HG03135 (cell line): Measurements from ENCODE around the gene RIMOC1.
A peak's percentile ranks its signal among the peaks of the same experiment; 100 is the strongest.

Experiments
- ATAC-seq: cut with Tn5 transposase; IDR thresholded peaks from one replicate; pipeline ENCODE4 v1.9.1; 2021; ENCODE audit warnings: mild to moderate bottlenecking, moderate library complexity; ENCODE audit not compliant: unreplicated experiment

RIMOC1 gene, protein sequence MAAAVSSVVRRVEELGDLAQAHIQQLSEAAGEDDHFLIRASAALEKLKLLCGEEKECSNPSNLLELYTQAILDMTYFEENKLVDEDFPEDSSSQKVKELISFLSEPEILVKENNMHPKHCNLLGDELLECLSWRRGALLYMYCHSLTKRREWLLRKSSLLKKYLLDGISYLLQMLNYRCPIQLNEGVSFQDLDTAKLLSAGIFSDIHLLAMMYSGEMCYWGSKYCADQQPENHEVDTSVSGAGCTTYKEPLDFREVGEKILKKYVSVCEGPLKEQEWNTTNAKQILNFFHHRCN

DNA sequence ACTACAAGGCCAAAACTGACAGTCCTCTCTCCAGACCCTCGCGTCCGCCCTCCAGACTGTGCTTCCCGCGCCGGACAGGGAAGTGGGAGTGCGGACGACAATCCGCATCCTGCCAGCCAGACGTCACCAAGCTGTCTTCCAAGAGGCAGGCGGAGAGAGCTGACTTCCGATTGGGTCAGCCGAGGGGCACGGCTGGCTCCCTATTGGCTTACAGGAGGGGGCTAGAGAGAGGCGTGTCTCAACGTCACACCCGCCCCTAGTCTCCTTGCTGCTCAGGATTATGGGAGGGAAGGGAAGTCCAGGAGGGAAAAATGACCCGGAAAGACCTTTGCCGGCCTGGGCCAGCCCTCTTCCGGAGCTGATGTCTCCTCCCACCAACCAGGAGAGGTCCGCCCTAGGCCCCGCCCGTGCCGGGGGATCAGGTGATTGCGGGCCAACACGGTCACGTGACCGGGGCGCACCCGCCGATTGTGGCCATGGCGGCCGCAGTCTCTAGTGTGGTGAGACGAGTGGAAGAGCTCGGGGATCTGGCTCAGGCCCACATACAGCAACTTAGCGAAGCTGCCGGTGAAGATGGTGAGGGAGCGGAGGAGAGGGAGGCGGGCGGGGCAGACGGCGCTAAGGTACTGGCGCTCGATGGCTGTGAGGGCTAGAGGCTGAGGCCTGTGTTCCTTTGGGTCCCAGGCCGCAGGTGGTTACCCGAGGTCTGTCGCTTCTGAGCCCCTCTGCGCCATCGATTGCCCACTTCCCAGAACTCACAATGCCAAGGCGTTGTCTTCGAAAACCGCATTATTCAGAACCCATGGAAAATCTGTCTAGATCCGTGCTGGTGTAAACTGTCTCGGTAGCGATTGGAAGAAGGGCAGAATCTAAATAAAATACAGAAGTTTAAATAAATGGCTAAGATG lies at the start of gene RIMOC1:
Gene RIMOC1 (plus strand): TSS at position 453 of the 908 bp plus-strand sequence. CDS start 24 bp downstream, at position 477.
- ATAC-seq: peak; percentile 99

DNA sequence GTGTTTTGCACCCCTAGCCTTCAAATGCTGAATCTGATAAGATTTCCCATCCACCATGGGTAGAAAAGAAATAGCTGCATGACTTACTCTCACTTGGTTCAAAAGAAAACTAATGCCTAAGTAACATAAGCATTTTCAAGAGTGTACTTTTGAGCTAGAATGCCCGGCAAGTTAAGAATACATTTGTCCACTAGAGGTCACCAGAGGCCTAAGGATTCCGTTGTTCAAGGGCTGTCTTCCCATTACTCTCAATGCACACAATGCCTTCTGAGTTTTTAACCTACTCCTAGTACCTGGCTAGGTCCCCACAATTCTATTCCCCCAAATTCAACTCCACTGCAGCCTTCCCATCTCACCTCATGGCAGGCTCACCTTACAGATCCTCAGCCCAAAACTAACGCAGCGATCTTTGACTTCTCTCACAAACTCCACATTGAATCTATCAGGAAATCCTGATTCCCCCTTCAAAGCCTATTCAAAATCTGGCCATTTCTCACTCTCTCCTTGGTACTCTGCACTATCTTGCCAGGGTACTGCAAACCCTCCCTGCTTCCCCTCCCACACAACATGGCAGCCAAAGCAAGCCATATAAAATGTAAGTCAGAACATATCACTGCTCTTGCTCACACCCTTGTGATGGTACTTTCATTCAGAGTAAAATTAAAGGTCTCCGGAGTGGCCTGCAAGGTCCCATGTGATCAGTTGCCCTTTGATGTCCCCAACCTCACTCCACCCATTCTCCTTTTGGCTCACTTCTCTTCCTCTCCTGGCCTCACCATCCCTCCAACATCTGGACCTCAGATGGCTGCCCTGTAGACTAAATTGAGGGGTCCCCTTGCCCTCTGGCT lies 47.3 kb upstream of the RIMOC1 start:
- peak; percentile 81 for ATAC-seq

DNA sequence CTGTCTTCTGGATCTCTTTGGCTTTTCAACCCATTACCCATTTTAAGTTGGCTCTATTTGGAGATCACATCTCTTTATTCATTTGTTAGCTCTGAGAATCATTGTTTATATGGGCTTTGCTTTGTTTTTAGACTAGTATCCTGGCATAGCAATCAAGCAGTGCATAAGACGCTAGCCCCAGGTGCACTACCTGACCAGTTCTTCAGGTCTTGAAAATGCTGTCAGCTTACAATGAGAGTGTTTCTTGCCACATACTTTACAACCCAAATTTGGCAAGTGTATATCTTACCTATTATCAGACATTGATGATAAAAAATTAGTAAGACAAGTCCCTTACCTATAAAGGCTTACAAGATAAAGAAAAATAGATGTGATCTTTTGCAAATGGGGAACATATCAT lies 46.2 kb upstream of the RIMOC1 start:
- no peak for ATAC-seq

DNA sequence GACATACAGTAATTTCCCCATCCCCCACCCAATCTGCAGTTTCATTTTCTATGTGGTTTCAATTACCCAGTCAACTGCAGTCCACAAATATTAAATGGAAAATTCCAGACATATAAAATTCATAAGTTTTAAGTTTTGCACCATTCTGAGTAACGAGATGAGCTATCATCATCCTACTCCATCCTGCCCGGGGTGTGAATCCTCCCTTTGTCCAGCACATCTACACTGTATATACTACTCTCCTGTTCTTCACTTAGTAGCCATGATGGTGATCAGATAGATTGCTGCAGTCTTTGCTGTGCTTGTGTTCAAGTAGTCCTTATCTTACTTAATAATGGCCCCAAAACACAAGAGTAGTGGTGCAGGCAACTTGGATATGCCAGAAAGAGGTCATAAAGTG lies 45.3 kb upstream of the RIMOC1 start:
- ATAC-seq: no peak

DNA sequence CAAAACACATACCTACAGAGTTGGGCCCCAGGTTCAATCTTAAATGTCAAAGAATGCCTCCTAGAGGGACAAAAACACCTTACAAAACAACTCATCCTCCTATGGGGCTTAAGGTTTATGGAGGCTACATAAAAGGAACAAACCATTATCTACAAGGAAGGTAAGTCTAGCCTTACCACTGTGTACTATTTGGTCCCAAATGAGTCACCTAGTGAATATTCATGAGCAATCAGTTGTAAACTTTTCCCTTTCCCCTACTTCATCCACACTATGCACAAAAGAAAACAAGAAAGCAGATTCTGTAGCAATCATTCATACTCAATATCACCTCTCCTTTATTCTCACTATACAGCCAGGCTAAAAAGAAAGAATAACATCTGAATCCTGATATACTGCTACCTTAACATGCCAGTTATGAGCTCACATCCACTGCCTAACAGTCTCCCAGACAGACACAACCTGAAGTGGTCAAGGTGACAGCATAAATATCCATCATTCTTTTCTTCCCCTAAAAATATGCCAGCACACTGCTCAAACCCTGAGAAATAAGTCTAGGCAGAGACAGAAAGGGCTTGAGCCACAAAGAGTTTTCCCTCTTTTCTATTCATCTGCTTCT lies 40.2 kb upstream of the RIMOC1 start:
- ATAC-seq: peak; percentile 51

GRCh38 chr5:41869151-41869723 lies 34.9 kb upstream of the RIMOC1 start:
- ATAC-seq: no peak

DNA sequence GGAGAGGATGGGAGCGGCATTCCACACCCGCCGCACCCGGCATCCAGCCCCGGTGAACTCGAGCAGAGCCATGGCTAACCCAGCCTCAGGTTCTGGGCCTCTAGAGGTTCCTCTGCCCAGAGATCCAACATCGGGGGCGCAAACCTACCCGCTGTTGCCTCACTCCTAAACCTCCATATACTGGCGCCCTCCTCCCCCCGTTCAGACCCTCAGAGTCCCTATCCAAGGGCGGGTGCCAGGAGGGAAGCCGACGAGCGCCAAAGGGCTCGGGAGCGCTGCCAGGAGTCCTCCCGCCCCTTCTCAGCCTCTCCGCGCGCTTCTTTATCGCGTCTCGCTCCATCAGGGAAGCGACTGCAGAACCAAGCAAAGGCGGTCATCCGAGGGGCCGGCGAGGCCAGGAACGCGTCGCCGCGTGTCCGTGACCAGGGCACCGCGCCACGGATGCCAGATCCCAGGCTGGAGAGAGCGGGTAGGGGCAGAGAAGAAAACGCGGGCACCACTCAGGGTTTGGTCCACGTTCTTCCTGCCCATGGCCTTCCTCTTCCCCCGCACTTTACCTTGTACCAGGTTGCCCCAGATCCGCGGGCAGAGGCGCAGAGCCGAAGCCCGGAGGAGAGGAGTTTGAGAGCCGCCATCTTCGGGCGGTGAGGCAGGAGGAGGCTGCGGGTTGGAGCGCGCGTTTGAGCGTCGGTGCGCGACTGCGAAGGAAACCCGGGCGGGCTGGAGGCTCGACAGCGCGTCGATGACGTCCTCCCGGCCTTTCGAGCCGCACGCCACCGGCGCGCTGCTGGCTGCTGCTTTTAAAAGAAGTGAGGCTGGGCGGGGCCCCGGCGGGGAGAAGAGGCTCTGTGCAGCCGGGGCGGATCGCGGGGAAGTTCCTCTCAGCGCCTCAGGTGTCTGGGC lies 34.2 kb upstream of the RIMOC1 start, which contains the start of gene OXCT1:
Gene OXCT1 (minus strand): TSS at position 702 of the 903 bp plus-strand sequence. CDS start 67 bp downstream, at position 635.
- peak; percentile 95 for ATAC-seq

- ATAC-seq: no peak
Observed at GRCh38 chr5:41870627-41871048, 33.5 kb upstream of the RIMOC1 start.

DNA sequence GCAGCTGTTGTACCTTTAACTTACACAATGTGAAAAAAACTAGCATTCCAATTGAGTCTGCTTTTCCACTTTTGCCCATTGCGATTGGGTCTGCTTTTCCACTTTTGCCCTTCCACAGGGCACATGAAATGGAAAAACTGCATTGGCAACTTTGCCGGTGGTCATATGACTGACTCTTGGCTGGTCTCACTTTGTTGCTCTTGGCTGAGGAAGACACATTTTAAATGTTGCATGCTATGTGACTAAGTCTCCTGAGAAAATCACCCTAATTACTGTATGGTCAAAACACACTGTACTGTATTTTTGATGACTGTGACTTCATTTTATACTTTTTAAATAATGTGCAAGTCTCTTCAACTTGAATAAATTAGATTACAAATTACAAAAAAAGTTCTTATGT lies 32.3 kb upstream of the RIMOC1 start:
- ATAC-seq: no peak

GRCh38 chr5:41874512-41875060 lies 29.6 kb upstream of the RIMOC1 start:
- no peak for ATAC-seq

DNA sequence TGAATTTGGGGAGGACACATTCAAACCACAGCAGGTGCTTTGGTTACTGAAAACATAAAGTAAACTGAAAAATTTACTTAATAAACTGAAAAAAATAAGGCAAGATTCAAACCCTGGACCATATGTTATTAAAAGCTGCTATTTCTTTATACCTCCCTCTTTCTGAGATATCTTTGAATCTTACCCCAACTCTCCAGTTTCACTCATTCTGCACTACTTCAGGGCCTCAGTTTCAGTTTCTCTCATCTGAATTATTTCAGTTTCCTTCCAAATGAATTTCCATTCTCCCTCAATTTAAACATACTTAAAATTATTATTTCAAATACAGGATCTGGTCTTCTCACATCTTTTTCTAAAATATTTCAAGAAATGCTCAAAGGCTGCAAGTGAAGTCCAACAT lies 29.0 kb upstream of the RIMOC1 start:
- no peak for ATAC-seq

- no peak for ATAC-seq
Observed at GRCh38 chr5:41876678-41877077, 27.5 kb upstream of the RIMOC1 start.

- ATAC-seq: no peak
Observed at GRCh38 chr5:41877408-41877807, 26.7 kb upstream of the RIMOC1 start.

DNA sequence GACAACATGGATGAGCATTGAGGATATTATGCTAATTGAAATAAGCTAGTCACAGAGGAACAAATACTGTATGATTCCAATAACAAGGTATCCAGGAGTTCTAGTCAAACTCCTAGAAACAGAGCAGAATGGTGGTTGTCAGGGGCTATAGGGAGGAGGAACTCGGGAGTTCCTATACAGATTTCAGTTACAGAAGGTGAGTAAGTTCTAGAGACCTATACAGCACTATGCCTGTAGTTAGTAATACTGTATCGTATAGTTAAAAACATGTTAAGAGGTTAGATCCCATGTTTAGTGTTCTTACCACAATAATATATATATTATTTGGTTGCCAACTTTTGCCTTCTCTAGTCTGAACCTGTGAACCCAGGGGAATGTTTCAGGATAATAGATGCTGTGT lies 26.0 kb upstream of the RIMOC1 start:
- peak; percentile 45 for ATAC-seq

GRCh38 chr5:41878643-41879478 lies 25.3 kb upstream of the RIMOC1 start:
- ATAC-seq: peak; percentile 61

DNA sequence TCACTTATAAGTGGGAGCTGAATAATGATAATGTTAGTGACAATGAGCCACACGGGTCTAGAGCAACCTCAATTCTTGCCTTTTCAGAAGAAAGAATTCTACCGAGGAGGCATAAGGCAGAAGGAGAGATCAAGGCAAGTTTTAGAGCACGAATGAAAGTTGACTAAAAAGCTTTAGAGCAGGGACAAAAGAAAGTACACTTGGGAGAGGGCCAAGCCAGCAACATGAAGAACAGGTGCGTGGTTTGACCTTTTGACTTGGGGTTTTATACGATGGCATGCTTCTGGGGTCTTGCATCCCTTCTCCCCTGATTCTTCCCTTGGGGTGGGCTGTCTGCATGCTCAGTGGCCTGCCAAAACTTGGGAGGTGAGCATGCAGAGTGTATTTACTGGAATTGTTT lies 21.4 kb upstream of the RIMOC1 start:
- no peak for ATAC-seq

GRCh38 chr5:41883243-41883642 lies 20.9 kb upstream of the RIMOC1 start:
- ATAC-seq: no peak

DNA sequence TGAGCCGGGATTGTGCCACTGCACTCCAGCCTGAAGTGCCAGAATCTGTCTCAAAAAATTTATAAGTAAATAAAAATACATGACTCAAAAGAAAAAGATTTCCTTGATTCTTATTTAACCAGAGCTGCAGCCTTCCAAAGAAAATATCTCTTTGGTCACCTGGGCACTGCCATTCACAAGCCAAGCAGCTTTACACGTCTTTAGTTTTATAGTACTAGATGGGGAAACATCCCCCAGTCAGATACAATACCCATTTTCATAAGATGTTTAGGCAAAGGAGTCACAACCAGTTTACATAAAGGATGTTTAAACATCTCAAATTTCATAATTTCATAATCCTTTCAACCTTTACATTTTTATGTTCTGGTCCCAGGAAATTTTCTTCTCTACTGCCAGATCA lies 20.2 kb upstream of the RIMOC1 start:
- no peak for ATAC-seq
